Kasumi-1 (cell line): ENCODE data around the gene PGM3.
A peak's percentile ranks its signal among the peaks of the same experiment; 100 is the strongest.
"Not testable (repeated sequence)": the region's sequence is repeated elsewhere in the genome, so short reads cannot be mapped to it uniquely, and the experiment has no call there.

ENCODE experiments used
- DNase-seq, 2 experiments: peaks; one replicate each; lab custom pipeline; 2025; lab: John Stamatoyannopoulos, UW

PGM3 gene, protein sequence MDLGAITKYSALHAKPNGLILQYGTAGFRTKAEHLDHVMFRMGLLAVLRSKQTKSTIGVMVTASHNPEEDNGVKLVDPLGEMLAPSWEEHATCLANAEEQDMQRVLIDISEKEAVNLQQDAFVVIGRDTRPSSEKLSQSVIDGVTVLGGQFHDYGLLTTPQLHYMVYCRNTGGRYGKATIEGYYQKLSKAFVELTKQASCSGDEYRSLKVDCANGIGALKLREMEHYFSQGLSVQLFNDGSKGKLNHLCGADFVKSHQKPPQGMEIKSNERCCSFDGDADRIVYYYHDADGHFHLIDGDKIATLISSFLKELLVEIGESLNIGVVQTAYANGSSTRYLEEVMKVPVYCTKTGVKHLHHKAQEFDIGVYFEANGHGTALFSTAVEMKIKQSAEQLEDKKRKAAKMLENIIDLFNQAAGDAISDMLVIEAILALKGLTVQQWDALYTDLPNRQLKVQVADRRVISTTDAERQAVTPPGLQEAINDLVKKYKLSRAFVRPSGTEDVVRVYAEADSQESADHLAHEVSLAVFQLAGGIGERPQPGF

DNA sequence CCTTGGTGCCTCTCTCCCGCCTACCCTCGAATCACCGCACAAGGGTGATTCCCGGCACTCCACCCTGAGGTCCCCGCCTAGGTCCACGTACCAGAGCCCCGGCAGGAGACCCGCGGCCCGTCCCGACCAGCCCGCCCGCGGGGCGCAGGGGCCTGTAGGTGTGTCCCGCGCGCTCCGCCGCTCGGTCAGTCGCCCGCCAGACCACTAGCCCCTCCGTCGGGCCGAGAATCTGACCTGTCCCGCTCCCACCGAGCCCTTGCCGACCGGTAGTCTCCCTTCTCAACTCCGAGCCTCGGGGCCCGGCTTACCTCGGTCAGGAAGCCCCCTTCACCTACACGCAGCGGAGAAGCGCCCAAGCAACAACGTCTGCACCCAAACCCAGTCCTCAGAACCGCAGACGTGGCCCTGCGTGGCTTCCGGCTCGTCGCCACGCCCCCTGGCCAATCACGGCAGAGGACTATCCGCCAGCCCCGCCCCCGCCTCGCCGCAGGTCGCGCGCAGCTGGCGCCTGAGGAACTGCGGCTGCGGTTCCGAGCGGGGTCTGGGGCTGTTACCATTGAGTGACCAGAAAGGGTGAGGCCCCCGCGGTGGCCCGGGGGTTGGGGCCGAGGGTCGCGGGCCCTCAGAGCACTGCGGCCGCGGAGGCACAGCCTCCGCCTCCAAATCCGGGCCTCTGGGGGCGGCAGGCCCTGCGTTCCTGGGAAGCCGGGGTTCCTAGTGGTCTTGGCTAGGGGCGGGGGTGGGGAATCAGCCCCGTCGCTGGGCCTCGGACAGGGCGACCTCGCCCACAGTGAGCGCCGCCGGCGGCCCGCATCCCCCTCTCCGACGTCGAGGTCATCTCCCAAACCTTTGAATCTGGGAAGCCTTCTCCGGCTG lies at the start of gene PGM3, which contains the start of gene RWDD2A:
PGM3 (minus strand) TSS at position 395 of the 876 bp plus-strand sequence. CDS start 2,253 bp downstream, outside the sequence.
RWDD2A (plus strand) TSS at position 487 of the 876 bp plus-strand sequence. CDS start 1,095 bp downstream, outside the sequence.
- peak; percentile 70 to 76 for DNase-seq

DNA sequence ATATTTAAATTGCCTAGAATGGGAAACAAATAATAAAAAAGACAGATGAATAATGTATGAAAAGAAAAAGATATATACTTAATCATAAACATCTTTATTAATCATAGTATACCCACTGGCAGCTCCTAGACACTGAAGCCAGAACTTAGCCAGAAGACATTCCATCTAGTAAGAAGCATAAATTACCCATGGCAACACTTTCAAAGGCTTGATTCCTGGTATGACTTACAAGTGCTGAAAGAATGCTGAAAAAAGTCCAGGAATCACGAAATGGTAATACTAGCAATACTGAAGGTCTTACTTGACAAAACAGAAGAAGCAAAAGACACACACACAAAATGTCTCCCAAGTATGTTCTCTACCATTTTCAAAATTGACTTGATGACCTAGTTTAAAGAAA lies 38.1 kb upstream of the PGM3 start:
- DNase-seq = no peak

DNA sequence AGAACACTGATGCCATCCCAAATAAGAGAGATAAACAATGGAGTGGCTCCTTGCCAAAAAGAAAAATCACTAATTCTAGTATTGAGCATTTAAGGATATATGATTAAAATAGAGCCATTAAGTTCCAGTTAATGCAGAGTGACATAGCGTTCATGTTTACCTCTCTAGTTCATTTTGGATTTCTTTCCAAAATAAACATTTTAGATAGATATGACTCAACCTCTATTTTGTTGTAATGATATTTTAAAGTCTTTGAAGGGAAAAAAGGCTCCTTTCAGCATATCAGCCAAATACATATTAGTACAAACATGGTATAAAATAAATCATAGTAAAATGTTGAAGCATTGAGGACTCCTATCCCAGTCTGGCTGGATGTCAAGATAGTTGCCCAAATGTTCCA lies 33.5 kb upstream of the PGM3 start:
- DNase-seq = no peak

DNA sequence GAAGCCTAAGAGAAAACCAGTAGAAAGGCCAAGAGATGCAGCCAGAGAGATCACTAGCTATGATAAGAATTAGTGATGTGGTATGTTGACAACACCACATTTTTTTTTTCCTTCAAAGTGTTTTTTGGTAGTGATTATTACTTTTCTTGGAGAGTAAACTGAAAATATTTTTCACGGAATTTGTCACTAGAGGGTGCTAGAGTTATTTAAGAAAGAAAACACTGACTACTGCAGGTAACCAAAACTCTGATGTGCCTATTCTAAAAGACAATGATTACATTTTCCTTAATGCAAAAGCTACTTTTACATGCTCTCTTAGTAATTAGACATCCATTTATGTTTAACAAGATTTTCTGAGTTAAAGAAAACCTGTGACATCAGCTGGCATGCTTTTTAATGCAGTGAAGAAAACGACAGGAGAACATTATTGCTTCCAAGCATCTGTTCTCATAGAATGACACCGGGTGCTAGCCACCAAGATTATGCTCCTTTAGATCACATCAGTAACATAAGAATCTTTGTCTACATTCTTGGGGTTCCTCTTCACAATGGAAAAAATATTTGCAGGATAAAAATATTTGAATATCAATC lies 28.9 kb upstream of the PGM3 start:
- peak; percentile 56 to 73 for DNase-seq

DNA sequence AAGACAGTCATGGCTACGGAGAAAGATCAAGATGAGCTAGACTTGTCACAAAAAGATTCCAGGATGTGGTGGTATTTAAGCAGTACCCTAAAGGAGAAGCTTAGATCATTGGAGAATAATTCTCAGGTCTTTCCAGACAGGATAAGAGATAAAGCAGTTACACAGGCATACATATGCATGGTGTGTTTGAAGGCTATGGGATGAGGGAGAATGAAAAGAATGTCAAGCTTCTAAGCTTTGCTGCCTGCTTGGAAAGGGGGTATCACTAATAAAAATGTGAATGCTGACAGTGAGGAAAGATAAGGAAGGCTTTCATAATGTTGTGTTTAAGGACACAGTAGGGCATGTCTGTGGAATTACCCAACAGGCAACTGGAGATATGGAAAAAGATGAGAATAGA lies 28.2 kb upstream of the PGM3 start:
- DNase-seq = no peak

DNA sequence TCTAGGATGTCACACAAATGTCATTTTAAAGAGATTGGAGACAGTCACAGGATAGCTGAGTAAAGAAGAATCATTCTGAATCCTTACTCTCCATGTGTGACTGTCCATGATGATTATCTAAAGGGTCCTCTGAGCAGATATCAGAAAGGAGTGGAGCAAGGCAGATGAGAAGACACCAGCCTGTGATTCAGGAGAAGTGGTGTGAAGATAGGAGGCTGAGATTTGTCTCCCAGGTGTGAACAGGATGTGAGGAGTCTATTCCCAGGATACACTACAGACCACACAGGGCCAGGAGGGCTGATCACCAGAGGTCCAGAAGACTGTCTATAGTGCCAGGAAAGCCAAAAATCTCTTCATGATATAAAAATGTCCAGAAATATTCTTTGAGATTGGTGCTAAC lies 27.1 kb upstream of the PGM3 start:
- no peak for DNase-seq

DNA sequence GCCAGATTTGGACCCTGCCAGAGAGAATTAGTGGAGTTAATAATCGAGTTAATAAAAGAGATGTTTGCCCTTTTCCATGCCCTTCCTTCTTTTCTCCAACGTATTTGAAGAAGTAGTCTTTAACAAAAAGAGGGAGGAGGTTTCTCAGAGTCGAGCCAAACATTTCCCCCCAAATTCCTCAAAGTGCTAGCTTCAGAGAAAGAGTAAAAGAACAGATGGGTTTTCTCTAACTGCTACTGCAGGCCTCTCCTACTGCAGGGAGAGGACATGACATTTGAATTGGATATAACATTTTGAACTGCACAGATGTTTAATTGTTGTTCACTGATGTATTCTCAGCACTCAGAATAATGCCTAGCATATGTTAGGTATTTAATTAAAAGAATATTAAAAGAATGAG lies 25.6 kb upstream of the PGM3 start:
- no peak for DNase-seq

DNA sequence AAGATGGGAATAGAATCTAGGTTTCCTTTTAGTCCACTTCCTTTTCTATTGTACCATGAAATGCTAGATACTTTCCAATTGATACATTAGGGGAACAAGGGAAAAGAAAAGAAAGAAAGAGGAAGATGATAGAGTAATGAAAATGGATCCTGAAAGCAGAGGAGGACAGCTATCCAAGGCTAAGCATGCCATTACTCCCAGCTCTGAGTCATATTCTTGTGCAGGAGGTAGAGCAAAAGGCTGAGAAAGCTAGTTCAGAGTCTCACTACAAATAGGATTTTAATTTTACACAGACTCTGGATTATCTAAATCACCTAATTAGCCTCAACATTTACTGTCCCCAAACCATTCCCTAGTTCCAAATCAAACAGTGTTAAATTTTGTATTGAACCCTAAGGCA lies 23.7 kb upstream of the PGM3 start:
- no peak for DNase-seq

DNA sequence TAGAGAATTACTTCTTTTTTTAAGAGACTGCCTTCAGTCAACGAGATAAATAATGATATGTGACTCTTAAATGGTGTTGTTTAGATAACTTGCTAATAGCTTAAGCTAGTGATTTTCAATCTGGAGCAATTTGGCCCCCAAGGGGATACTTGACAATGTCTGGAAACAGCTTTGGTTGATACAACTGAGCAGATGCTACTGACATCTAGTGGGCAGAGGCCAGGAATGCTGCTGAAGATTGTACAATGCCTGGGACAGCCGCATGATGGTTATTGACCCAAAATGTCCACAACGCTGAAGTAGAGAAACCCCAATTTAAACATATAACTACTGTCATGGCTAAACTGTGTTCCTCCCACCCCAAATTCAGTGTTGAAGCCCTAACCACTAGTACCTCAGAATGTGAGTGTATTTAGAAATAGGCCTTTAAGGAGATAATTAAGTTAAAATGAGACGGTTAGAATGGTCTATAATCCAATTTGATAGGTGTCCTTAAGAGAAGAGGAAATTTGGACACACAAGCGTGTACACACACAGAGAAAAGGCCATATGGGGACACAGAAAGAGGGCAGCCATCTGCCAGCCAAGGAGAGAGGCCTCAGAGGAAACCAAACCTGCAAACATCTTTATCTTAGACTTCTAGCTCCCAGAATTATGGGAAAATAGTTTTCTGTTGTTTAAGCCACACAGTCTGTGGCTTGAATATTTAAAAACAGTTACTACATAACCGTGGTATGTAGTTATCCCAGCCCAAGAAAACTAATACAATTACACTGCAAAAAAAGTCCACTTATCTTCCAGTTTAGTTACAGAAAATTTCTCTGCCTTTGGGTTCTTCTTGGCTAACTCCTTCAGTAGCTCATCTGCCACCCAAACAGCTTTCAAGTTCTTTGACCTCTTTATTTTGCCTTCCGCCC lies 22.3 kb upstream of the PGM3 start:
- peak; percentile 74 to 82 for DNase-seq

DNA sequence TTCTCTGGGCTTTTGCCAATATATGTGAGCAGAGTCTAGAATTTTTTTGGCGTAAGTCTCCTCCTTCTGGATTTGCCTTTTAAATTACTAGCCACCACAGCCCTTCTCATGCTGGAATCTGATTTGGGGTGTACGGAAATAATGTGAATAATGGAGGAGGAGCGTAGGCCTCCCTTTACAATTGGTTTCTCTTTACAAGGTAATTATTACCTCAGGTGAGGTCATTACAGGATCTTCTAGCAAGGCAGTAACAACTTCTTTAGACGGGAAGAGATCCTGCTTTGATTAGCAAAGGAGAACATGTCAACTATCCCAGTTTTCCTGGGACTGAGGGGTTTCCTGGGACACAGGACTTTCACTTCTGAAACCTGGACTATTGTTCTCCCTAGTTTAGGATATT lies 9.0 kb upstream of the PGM3 start:
- no peak for DNase-seq

DNA sequence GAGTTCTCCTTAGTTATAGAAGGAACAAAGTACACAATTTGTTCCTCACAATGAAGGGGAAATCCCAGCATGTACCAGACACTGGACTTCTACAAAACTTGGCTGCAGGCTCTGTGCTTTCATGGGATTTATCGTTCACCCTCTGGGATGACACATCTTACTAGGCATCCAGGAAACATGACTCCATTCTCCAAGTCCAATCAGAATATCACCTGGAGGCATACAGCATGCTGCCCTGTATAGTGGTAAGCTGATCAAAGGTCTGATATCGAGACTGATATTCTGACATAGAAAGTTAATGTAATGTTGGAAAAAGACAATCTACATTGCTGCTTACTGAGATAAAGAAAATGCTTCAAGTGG lies 6.8 kb upstream of the PGM3 start:
- DNase-seq = no peak

DNA sequence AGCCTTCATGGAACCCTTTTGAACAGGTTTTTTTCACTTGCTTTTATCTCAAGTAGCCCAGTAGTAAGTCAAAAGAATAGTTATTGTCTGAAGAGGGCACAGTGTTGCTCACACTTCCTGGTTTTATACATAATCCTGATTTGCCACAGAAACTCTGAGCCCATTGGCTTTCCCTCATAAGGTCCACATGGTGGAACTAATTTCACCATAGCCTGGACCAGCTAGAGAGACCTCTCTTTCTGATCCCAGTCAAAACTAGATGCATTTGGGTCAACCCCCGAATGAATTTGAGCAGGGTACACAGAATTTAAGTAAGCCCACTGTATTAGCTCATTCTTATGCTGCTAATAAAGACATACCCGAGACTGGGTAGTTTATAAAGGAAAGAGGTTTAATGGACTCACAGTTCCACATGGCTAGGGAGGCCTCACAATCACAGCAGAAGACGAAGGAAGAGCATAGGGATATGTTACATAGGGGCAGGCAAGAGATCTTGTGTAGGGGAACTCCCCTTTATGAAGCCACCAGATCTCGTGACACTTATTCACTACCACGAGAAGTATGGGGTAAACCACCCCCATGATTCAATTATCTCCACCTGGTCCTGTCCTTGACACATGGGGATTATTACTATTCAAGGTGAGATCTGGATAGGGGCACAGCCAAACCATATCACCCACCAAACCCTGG lies 6.3 kb upstream of the PGM3 start:
- DNase-seq = no peak

DNA sequence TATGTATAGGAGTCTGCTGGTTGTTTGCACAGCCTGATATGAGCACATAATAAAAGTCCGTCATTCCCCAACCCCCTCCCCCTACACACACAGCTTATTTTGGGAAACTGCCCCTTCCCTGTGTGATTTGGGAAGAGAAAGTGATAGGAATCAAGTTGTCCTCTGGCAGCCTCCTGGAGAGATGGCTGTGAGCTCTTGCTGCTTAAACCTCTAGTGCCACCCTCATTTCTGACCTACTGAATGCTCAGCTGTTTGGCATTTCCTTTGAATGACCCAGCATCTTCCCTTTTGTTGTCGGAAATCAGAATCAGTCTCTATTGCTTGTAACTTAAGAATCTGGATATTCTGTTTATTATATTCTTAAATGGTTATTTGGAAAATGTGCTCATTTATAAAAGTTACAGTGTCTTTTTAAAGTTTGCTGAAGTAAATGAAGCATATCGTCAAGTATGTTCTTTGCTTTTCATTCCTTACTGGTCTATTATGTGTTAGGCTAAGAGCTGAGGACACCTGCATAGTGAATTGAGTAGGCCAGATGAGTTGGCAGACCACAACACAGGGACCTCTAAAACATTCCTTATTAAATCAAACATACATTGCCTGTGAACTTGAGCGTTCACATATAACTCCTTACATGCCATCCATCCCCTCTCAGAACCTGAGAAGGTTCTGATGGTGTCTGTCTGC lies 5.6 kb upstream of the PGM3 start:
- no peak for DNase-seq

DNA sequence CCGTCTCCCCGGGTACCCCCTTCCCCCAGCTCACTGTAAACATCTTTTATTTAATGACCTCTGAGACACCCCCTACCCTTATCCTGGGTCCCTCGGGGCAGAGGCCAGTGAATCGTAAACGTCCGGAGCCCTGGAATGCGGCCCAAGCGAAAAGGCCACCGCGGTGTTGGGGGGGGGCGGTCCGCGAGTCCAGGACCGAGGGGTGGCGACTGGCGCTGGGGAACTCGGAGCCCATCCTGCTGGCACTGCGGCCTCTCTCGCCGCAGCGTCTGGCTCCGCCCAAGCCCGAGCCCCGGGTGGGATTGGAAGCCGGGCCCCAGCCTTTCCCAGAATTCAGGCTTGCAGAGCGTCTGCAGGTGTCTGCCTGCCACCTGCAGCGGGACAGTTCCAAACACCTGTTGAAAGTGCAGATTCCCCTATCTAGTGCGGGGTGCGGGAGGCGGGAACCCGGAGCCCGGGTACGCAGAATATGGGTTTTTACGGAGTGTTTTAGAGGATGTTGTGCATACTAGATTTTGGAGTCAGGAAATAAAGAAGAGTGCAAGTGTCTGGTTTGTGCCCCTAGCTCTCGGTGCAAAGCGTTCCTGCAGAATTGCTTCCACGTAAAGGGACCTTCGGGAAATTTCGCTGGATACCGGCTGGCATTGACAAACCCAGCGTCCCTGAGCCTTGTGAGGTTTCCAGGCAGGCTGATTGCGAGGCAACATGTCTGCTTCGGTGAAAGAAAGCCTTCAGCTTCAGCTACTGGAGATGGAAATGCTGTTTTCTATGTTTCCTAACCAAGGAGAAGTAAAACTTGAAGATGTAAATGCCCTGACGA lies 892 bp upstream of the PGM3 start:
- DNase-seq = no peak

DNA sequence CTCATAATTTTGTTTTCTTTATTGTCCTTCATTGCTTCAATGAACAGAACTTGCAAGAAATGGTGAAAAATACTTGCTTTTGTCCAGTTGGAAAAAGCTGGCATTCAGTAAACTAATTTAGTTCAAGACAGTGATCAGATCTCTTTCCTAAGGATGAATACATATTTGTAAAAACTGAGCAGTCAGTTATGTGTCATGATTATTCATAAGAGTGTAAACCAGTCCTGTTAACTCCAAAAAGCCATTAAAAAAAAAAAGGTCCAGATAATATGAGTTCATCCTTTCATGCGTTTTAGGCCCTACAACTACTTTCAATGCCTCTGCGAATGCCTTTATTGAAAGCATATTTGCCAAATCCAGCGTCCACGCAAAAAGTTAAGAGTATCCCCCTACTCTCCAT lies 609 bp downstream of the PGM3 start:
- peak in 1 of 2 experiments; percentile 16 for DNase-seq

DNA sequence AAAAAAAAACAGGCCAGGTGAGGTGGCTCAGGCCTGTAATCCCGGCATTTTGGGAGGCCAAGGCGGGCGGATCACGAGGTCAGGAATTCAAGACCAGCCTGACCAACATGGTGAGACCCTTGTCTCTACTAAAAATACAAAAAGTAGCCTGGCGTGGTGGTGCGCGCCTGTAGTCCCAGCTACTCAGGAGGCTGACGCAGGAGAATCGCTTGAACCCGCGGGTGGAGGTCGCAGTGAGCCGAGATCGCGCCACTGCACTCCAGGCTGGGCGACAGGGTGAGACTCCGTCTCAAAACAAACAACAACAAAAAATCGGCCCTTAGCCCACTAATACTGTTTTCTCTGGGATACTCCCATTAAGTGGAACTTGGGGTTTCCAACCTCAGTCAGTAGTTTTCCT lies 1.1 kb downstream of the PGM3 start:
- DNase-seq = not testable (repeated sequence)

DNA sequence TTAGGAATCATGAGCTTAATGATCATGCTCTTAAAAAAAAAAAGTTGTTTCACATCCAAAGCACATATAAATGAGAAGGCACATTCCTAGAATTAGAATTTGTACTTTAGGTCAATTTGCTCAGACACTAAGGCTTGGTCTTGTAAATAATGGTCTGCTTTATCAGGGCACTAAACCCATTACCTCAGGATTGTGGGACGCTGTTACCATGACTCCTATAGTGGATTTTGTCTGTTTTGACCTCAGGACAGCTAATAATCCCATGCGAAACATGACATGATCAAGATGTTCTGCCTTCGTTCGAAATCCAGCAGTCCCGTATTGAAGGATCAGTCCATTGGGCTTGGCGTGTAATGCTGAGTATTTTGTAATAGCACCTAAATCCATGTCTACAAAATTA lies 2.4 kb downstream of the PGM3 start:
- no peak for DNase-seq

DNA sequence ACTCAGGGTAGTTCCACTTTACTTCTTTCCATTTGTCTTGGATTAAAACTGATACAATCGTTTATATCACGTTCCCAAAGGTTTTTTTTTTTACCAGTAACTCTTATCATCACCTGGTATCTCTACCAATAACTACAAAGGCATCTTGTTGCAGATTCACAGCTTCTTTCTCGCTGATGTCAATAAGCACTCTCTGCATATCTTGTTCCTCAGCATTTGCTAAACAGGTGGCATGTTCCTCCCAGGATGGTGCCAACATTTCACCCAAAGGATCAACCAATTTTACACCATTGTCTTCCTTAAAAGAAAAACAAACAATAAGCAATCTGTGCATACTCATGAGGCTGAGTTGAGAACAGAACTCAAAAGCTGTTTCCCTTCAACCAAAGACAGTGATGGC lies 4.6 kb downstream of the PGM3 start:
- DNase-seq = no peak

DNA sequence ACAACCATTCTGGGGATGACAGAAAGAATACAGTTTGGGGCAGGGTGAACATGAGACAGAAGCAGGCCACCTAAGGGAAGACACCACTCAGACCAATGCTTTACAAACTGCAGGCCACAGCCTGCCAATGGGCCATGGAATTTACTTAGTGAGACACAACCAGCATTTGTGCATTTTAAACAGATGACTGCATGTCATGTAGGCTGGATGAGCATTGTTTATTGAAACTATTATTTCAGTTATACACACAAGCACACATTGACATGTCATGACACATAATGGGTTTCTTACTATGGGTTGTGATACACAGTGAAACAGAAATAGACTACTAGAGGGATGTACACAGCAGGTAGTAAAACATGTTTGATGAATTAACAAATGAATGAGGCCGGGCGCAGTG lies 8.0 kb downstream of the PGM3 start:
- DNase-seq = no peak
